ENCODE data around the gene TSSC4.

TSSC4 gene

GRCh38 chr11:2378527-2379210 lies 21.9 kb upstream of the TSSC4 start:
- H3K36me3 ChIP-seq (ENCODE audit: control insufficient read depth, insufficient read depth, low read length), result no peaks in the 10 kb centered on the region; the same call in 1 of the 2 replicates
- no peak for DNase-seq (ENCODE audit: extremely low read depth, insufficient read length)

DNA sequence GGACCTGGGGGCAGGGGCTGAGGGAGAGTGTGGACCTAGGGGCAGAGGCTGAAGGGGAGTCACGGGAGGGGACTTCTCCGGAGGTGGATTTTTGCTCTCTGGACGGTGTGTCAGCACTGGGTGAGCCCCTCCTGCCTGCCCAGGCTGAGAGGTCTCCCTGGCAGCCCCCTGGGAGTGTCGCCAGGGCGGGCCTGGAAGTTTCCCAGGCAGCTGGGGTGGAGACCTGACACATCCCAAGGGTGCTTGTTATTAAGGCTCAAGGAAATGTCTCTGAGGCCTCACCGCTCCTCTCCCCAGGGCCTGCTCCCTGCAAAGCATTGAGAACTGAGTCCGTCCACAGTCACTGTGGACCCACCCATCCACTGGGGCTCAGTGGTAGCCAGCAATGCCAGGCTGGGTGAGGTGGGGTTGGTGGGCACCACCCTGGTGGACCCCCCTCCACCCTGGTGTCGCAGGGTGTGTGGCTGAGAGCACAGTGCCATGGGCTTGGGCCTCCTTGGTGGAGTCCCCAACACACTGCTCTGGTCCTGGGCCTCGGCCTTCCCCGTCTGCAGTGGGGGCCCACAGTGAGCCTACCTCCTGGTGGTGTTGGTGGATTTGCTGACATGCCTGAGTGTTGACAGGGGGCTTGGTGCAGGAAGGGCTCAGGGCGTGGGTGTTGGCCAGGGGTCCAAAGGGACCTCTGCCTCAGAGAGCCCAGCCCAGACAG lies 20.9 kb upstream of the TSSC4 start:
- DNase-seq (ENCODE audit: extremely low read depth, insufficient read length), result no peak
- TF ChIP-seq, protein P1, sequence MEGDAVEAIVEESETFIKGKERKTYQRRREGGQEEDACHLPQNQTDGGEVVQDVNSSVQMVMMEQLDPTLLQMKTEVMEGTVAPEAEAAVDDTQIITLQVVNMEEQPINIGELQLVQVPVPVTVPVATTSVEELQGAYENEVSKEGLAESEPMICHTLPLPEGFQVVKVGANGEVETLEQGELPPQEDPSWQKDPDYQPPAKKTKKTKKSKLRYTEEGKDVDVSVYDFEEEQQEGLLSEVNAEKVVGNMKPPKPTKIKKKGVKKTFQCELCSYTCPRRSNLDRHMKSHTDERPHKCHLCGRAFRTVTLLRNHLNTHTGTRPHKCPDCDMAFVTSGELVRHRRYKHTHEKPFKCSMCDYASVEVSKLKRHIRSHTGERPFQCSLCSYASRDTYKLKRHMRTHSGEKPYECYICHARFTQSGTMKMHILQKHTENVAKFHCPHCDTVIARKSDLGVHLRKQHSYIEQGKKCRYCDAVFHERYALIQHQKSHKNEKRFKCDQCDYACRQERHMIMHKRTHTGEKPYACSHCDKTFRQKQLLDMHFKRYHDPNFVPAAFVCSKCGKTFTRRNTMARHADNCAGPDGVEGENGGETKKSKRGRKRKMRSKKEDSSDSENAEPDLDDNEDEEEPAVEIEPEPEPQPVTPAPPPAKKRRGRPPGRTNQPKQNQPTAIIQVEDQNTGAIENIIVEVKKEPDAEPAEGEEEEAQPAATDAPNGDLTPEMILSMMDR (IDR thresholded peaks at IDR 0.05; ENCODE audit: insufficient read depth, low read length, poor library complexity, severe bottlenecking), result no peak
- Histone ChIP-seq H3K36me3 (ENCODE audit: control insufficient read depth, insufficient read depth, low read length) (no peaks in the 10 kb centered on the region; the same call in 1 of the 2 replicates), H3K4me3 (replicated peaks; ENCODE audit: low read depth, low read length) (peak overlapping the region; percentile 89), H3K27me3 (replicated peaks; ENCODE audit: control insufficient read depth, insufficient read depth, low read length) (no peaks in the 10 kb centered on the region)

More at GRCh38 chr11:2378527-2379210, 21.9 kb upstream of the TSSC4 start:
- H3K4me3 ChIP-seq (replicated peaks; ENCODE audit: low read depth, low read length), result peak overlapping the region; percentile 89
- H3K27me3 ChIP-seq (replicated peaks; ENCODE audit: control insufficient read depth, insufficient read depth, low read length), result no peaks in the 10 kb centered on the region
- TF ChIP-seq, protein P1 (IDR thresholded peaks at IDR 0.05; ENCODE audit: insufficient read depth, low read length, poor library complexity, severe bottlenecking), result no peak

DNA sequence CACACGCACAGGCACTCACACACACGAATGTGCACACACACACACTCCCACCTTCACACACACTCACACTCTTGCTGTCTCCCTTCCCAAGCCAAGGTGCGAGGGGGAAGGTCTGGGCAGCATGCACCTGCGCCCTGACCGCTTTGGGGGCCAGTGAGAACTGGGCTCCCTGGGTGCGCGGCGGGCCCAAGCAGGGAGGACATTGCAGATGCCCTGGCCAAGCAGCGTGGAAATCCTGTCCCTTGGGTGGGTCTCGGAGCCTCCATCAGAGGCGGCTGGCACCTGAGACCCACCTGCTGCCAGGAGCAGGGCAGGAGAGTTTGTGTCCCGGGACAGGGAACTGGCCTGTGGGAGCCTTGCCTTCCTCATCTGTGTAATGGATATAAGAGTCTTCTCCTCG lies 20.2 kb upstream of the TSSC4 start:
- TF ChIP-seq, protein P1 (IDR thresholded peaks at IDR 0.05; ENCODE audit: insufficient read depth, low read length, poor library complexity, severe bottlenecking), result no peak

DNA sequence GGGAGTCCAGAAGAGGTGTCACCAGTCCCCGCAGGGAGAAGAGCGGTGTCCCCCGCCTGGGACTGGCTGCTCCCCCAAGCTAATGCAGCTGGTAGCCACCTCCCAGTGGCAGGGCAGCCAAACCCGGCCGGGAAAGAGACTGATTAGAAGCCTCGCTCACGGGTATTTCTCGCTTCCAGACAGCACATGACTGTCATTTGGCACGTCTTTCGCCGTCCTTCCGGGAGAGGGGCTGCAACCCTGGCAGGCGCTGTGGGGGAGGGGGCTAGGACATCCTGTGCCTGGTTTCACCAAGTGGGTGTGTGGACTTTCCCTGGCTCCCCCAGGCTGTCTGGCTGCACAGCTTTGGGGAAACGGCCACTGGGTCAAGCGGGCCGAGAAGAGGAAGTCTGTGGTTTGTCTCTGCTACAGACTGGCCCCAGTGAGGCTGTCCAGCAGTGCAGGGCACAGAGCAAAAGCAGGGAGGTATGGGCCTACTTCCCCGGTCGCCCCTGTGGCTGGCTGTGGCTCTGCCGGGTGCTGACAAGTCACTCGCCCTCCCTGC lies 19.7 kb upstream of the TSSC4 start:
- peak overlapping the region; percentile 89 for H3K4me3 ChIP-seq (replicated peaks; ENCODE audit: low read depth, low read length)
- peak; percentile 56 for DNase-seq (ENCODE audit: extremely low read depth, insufficient read length)
- H3K27me3 ChIP-seq (replicated peaks; ENCODE audit: control insufficient read depth, insufficient read depth, low read length), result no peaks in the 10 kb centered on the region
- H3K36me3 ChIP-seq (ENCODE audit: control insufficient read depth, insufficient read depth, low read length), result no peaks in the 10 kb centered on the region; the same call in 1 of the 2 replicates
- TF ChIP-seq, protein P1 (IDR thresholded peaks at IDR 0.05; ENCODE audit: insufficient read depth, low read length, poor library complexity, severe bottlenecking), result no peak

More for the DNA sequence above, 20.2 kb upstream of the TSSC4 start:
- no peak for DNase-seq (ENCODE audit: extremely low read depth, insufficient read length)
- H3K27me3 ChIP-seq (replicated peaks; ENCODE audit: control insufficient read depth, insufficient read depth, low read length), result no peaks in the 10 kb centered on the region
- H3K4me3 ChIP-seq (replicated peaks; ENCODE audit: low read depth, low read length), result peak overlapping the region; percentile 89
- no peaks in the 10 kb centered on the region; the same call in 1 of the 2 replicates for H3K36me3 ChIP-seq (ENCODE audit: control insufficient read depth, insufficient read depth, low read length)

GRCh38 chr11:2381494-2382128 lies 18.9 kb upstream of the TSSC4 start:
- no peak for DNase-seq (ENCODE audit: extremely low read depth, insufficient read length)
- Histone ChIP-seq H3K36me3 (ENCODE audit: control insufficient read depth, insufficient read depth, low read length) (no peaks in the 10 kb centered on the region; the same call in 1 of the 2 replicates), H3K27me3 (replicated peaks; ENCODE audit: control insufficient read depth, insufficient read depth, low read length) (no peaks in the 10 kb centered on the region), H3K4me3 (replicated peaks; ENCODE audit: low read depth, low read length) (peak overlapping the region; percentile 18)
- TF ChIP-seq, protein P1 (IDR thresholded peaks at IDR 0.05; ENCODE audit: insufficient read depth, low read length, poor library complexity, severe bottlenecking), result no peak

All from GM06990 (cell line).